Large intestine (tissue), 3 donors: Measurements from ENCODE around the gene HIPK1. TPM values are rescaled to one million over a fixed set of nuclear protein-coding genes. Genes with fewer than 3 reads are reported as not detected.

Experiments used
- DNase-seq, 2 donors: peaks; one replicate each; pipeline versions ENCODE4 v3.0.0 to v3.0.0-alpha.2; 2013
- H3K27ac ChIP-seq: one replicate; pipeline ENCODE4 v1.5.1; 2013; ENCODE audit warnings: low read length
- H3K27me3 ChIP-seq: 2 replicates; pipeline ENCODE4 v1.6.1; 2013; ENCODE audit warnings: low read length; ENCODE audit not compliant: control insufficient read depth, insufficient read depth
- H3K36me3 ChIP-seq: 2 replicates; pipeline ENCODE4 v1.6.1; 2013; ENCODE audit warnings: low read length; ENCODE audit not compliant: control insufficient read depth, insufficient read depth
- H3K4me1 ChIP-seq: one replicate; pipeline ENCODE4 v1.6.1; 2013; ENCODE audit warnings: low read length; ENCODE audit not compliant: control insufficient read depth, insufficient read depth
- H3K4me3 ChIP-seq: one replicate; pipeline ENCODE4 v1.5.1; 2013; ENCODE audit warnings: low read length
- H3K9me3 ChIP-seq: one replicate; pipeline ENCODE4 v1.6.1; 2013; ENCODE audit warnings: mild to moderate bottlenecking, low read depth, low read length, moderate library complexity; ENCODE audit not compliant: control insufficient read depth
- WGBS: methylation state at CpG from one replicate; pipeline ENCODE4 v1.1.5; 2013; ENCODE audit warnings: low lambda C conversion rate; ENCODE audit not compliant: insufficient coverage; 5-methylcytosine and 5-hydroxymethylcytosine counted together
- polyA plus RNA-seq: library from polyadenylated mRNA; unstranded; fragments of 120-200 nt; gene quantifications from one replicate; pipeline ENCODE4 v1.2.1, GENCODE V29; 2013

Gene HIPK1
- polyA plus RNA-seq, 1 donor: 31.5 TPM

- Histone ChIP-seq H3K36me3 (no peaks in the 10 kb centered on the region), H3K27ac (no peak overlapping the region), H3K4me1 (peaks cover 6% of the 10 kb centered on the region), H3K9me3 (no peaks in the 10 kb centered on the region), H3K27me3 (no peaks in the 10 kb centered on the region), H3K4me3 (no peak overlapping the region)
- WGBS: no CpG with 5 or more reads among the region's 3 CpGs
- peak in 1 of 2 donors; percentile 44 for DNase-seq
Measured at GRCh38 chr1:113931451-113931851, 2.3 kb downstream of the HIPK1 start.

- no peak overlapping the region for H3K4me3 ChIP-seq
- no peaks in the 10 kb centered on the region for H3K9me3 ChIP-seq
- no peak for DNase-seq
- H3K27ac ChIP-seq: no peak overlapping the region
- peaks cover 6% of the 10 kb centered on the region for H3K4me1 ChIP-seq
- no peaks in the 10 kb centered on the region for H3K27me3 ChIP-seq
- H3K36me3 ChIP-seq: no peaks in the 10 kb centered on the region
Measured at GRCh38 chr1:113934006-113934405, 4.9 kb downstream of the HIPK1 start.

GRCh38 chr1:113934511-113935055 lies 5.5 kb downstream of the HIPK1 start:
- Histone ChIP-seq H3K27ac (no peak overlapping the region), H3K4me3 (no peak overlapping the region), H3K4me1 (peaks cover 6% of the 10 kb centered on the region), H3K27me3 (no peaks in the 10 kb centered on the region), H3K36me3 (no peaks in the 10 kb centered on the region), H3K9me3 (no peaks in the 10 kb centered on the region)
- no peak for DNase-seq
- WGBS: no CpG with 5 or more reads among the region's 5 CpGs

- H3K4me1 ChIP-seq: peaks cover 6% of the 10 kb centered on the region
- WGBS: no CpG with 5 or more reads among the region's 1 CpG
- DNase-seq: no peak
- H3K9me3 ChIP-seq: no peaks in the 10 kb centered on the region
- peaks cover under 1% of the 10 kb centered on the region for H3K36me3 ChIP-seq
- H3K4me3 ChIP-seq: no peak overlapping the region
- no peaks in the 10 kb centered on the region for H3K27me3 ChIP-seq
- H3K27ac ChIP-seq: no peak overlapping the region
Measured at GRCh38 chr1:113935176-113935575, 6.1 kb downstream of the HIPK1 start.

- peaks cover 9% of the 10 kb centered on the region for H3K36me3 ChIP-seq
- H3K9me3 ChIP-seq: no peaks in the 10 kb centered on the region
- no peak for DNase-seq
- H3K4me1 ChIP-seq: peaks cover 6% of the 10 kb centered on the region
- no peak overlapping the region for H3K27ac ChIP-seq
- no peaks in the 10 kb centered on the region for H3K27me3 ChIP-seq
- no peak overlapping the region for H3K4me3 ChIP-seq
- no CpG with 5 or more reads among the region's 1 CpG for WGBS
Measured at GRCh38 chr1:113935970-113936369, 6.8 kb downstream of the HIPK1 start.

- H3K9me3 ChIP-seq: no peaks in the 10 kb centered on the region
- H3K27me3 ChIP-seq: no peaks in the 10 kb centered on the region
- no peak overlapping the region for H3K27ac ChIP-seq
- H3K4me1 ChIP-seq: no peaks in the 10 kb centered on the region
- H3K4me3 ChIP-seq: no peak overlapping the region
- 88% methylated on average over 1 of the region's 1 CpG for WGBS
- H3K36me3 ChIP-seq: peaks cover 16% of the 10 kb centered on the region
- no peak for DNase-seq
Measured at GRCh38 chr1:113937146-113937545, 8.0 kb downstream of the HIPK1 start.

- 100% methylated on average over 1 of the region's 5 CpGs for whole genome bisulfite sequencing
- no peaks in the 10 kb centered on the region for H3K4me1 ChIP-seq
- DNase-seq: no peak
- H3K27ac ChIP-seq: no peak overlapping the region
- no peaks in the 10 kb centered on the region for H3K9me3 ChIP-seq
- H3K4me3 ChIP-seq: no peak overlapping the region
- no peaks in the 10 kb centered on the region for H3K27me3 ChIP-seq
- H3K36me3 ChIP-seq: peaks cover 16% of the 10 kb centered on the region
Measured at GRCh38 chr1:113938192-113938591, 9.1 kb downstream of the HIPK1 start.

- peak in 1 of 2 donors; percentile 5 for DNase-seq
- Histone ChIP-seq H3K27ac (no peak overlapping the region), H3K4me1 (no peaks in the 10 kb centered on the region), H3K4me3 (no peak overlapping the region), H3K36me3 (peaks cover 24% of the 10 kb centered on the region), H3K9me3 (no peaks in the 10 kb centered on the region), H3K27me3 (no peaks in the 10 kb centered on the region)
- WGBS: 80% methylated on average over 1 of the region's 16 CpGs
Measured at GRCh38 chr1:113940365-113941244, 11.5 kb downstream of the HIPK1 start.

GRCh38 chr1:113941245-113941559 lies 12.1 kb downstream of the HIPK1 start:
- no peaks in the 10 kb centered on the region for H3K27me3 ChIP-seq
- DNase-seq: no peak
- no peak overlapping the region for H3K27ac ChIP-seq
- no peaks in the 10 kb centered on the region for H3K9me3 ChIP-seq
- WGBS: 100% methylated on average over 1 of the region's 7 CpGs
- peaks cover 24% of the 10 kb centered on the region for H3K36me3 ChIP-seq
- no peak overlapping the region for H3K4me3 ChIP-seq
- peaks cover 3% of the 10 kb centered on the region for H3K4me1 ChIP-seq

GRCh38 chr1:113942527-113942926 lies 13.4 kb downstream of the HIPK1 start:
- H3K27ac ChIP-seq: no peak overlapping the region

More at GRCh38 chr1:113942527-113942926, 13.4 kb downstream of the HIPK1 start:
- DNase-seq: no peak
- Histone ChIP-seq H3K9me3 (no peaks in the 10 kb centered on the region), H3K36me3 (peaks cover 24% of the 10 kb centered on the region), H3K4me3 (no peak overlapping the region), H3K27me3 (no peaks in the 10 kb centered on the region), H3K4me1 (peaks cover 9% of the 10 kb centered on the region)
